A549 (cell line): ENCODE data around the gene ABHD11. TPM values are rescaled to one million over a fixed set of nuclear protein-coding genes. Genes with fewer than 3 reads are reported as not detected.

Source experiments
- ATAC-seq, 2 experiments: fragments of 200-7000 bp in 1 of 2; fragments of >200 bp in 1 of 2; cut with Nextera tagmentation in 1 of 2; cut with Tn5 transposase in 1 of 2; 3 replicates each; pipeline versions ENCODE4 v1.8.0 to v1.9.1; 2018 to 2020; ENCODE audit warnings: mild to moderate bottlenecking in 1 of 2, moderate library complexity in 1 of 2
- CTCF ChIA-PET: fragments of 300-600 bp; sonication (Branson Sonifier 250); formaldehyde crosslinking; extraction: SDS; loops from one replicate; lab custom pipeline; 2021; ENCODE audit warnings: antibody characterized with exemption, inconsistent platforms; lab: Yijun Ruan, JAX
- POLR2A ChIA-PET: fragments of 350-600 bp; formaldehyde crosslinking; extraction: SDS; loops from one replicate; lab custom pipeline; 2021; ENCODE audit warnings: antibody characterized with exemption, inconsistent platforms; lab: Yijun Ruan, JAX
- DNase-seq, 2 experiments: peaks; one replicate each; pipeline versions ENCODE4 v3.0.0 to v3.0.0-alpha.2; 2011 to 2016; ENCODE audit warnings: low read depth in 1 of 2, low spot score in 1 of 2
- FAIRE-seq: peaks from 2 replicates; lab custom pipeline; 2011; peaks lifted over from hg19 to GRCh38; lab: Jason Lieb, UNC
- H3K27ac ChIP-seq, 2 experiments: fragments of >200 bp; sonication (Bioruptor Twin); formaldehyde crosslinking; 3 replicates each; pipeline ENCODE4 v1.5.1; 2016 to 2017
- H3K4me1 ChIP-seq: fragments of >200 bp; sonication (Bioruptor Twin); formaldehyde crosslinking; 3 replicates; pipeline ENCODE4 v1.6.1; 2016
- H3K4me2 ChIP-seq: fragments of >200 bp; sonication (Bioruptor Twin); formaldehyde crosslinking; 3 replicates; pipeline ENCODE4 v1.6.1; 2016
- H3K4me3 ChIP-seq: fragments of >200 bp; sonication (Bioruptor Twin); formaldehyde crosslinking; 3 replicates; pipeline ENCODE4 v1.5.1; 2016
- H3K9me3 ChIP-seq: fragments of >200 bp; sonication (Bioruptor Twin); formaldehyde crosslinking; 3 replicates; pipeline ENCODE4 v1.6.1; 2016
- EHMT2 ChIP-seq: fragments of 200-600 bp; sonication (generic); IDR thresholded peaks from 2 replicates; pipeline ENCODE4 v1.6.1; 2016; ENCODE audit warnings: antibody characterized with exemption, low read depth, mild to moderate bottlenecking, moderate library complexity
- WGBS: methylation state at CpG from one replicate; pipeline ENCODE4 v1.1.6; 2017; ENCODE audit errors: missing lambda C conversion rate; 5-methylcytosine and 5-hydroxymethylcytosine counted together
- polyA plus RNA-seq, 4 experiments: library from polyadenylated mRNA; depleted of rRNA in 3 of 4; stranded (reverse); fragments of >200 nt; fragmentation: RNase III in 1 of 4; extraction: RNeasy Plus Mini Kit Qiagen cat#74134 plus additional on column Dnase treatment in 1 of 4; gene quantifications; 2 replicates in 3 of 4; 3 replicates in 1 of 4; pipeline ENCODE4 v1.2.3, GENCODE V29; 2011 to 2017
- small RNA-seq, 6 experiments: library from RNA; depleted of rRNA; stranded (forward); fragments of <200 nt; gene quantifications; one replicate each; pipeline ENCODE3, GENCODE V24; 2012

Gene ABHD11
- polyA plus RNA-seq, 2 of the 4 experiments (the other 2 are of a cell fraction), result 8.1 to 15.1 TPM

- WGBS, result 92% methylated on average over 8 of the region's 8 CpGs
- ChIA-PET POLR2A (interaction anchor here (0.7 kb wide), 1 partner anchor 11 kb away, joined by 4 read pairs; no protein-coding TSS in a partner anchor), CTCF (interaction anchor here (1.0 to 4.8 kb wide), 5 partner anchors 10 to 81 kb away, joined by 3 to 19 read pairs (median 3); partner anchors contain the start of gene VPS37D)
- H3K27ac ChIP-seq, result no peak overlapping the region
- peaks cover 12% of the 10 kb centered on the region; the same call in 1 of the 3 replicates for H3K4me1 ChIP-seq
- FAIRE-seq (no peak), DNase-seq (no peak), ATAC-seq (no peak)
- no peak overlapping the region for H3K4me2 ChIP-seq
- no peaks in the 10 kb centered on the region for H3K9me3 ChIP-seq
- TF ChIP-seq EHMT2, result no peak
- no peak overlapping the region for H3K4me3 ChIP-seq
These were observed 50.3 kb downstream of the ABHD11 start for GRCh38 chr7:73688288-73688687.

Small RNA genes within 50 kb of the gene (small RNA-seq; reads per million reads assigned to genes)
- gene MIR4284 (0 to 0.16 (median 0) reads per million in 6 experiments), gene RN7SL265P (0 reads per million in 6 experiments)

Other genes starting within 250 kb of the ABHD11 start
- gene BAZ1B, start 216.5 kb downstream of the ABHD11 start, polyA plus RNA-seq (2011; rRNA removed), result 54.8 and 59.0 TPM in 2 replicates
- gene BAZ1B, start 216.5 kb downstream of the ABHD11 start, polyA plus RNA-seq (2017; fragmentation: RNase III; extraction: RNeasy Plus Mini Kit Qiagen cat#74134 plus additional on column Dnase treatment), result 63.0 to 67.5 TPM (median 66.8 TPM) in 3 replicates
- 58.8 and 62.5 TPM in 2 replicates for gene BCL7B, start 181.1 kb downstream of the ABHD11 start, polyA plus RNA-seq (2011; rRNA removed)
- gene BCL7B, start 181.1 kb downstream of the ABHD11 start, polyA plus RNA-seq (2017; fragmentation: RNase III; extraction: RNeasy Plus Mini Kit Qiagen cat#74134 plus additional on column Dnase treatment), result 48.8 to 52.3 TPM (median 51.7 TPM) in 3 replicates
- gene TBL2, start 160.2 kb downstream of the ABHD11 start, polyA plus RNA-seq (2011; rRNA removed), result 34.4 and 38.3 TPM in 2 replicates
- 41.8 to 46.4 TPM (median 45.9 TPM) in 3 replicates for gene TBL2, start 160.2 kb downstream of the ABHD11 start, polyA plus RNA-seq (2017; fragmentation: RNase III; extraction: RNeasy Plus Mini Kit Qiagen cat#74134 plus additional on column Dnase treatment)
- gene MLXIPL, start 114.3 kb downstream of the ABHD11 start, polyA plus RNA-seq (2011; rRNA removed), result 1.4 and 2.2 TPM in 2 replicates
- gene MLXIPL, start 114.3 kb downstream of the ABHD11 start, polyA plus RNA-seq (2017; fragmentation: RNase III; extraction: RNeasy Plus Mini Kit Qiagen cat#74134 plus additional on column Dnase treatment), result 1.8 to 3.8 TPM (median 3.3 TPM) in 3 replicates
- gene VPS37D, start 71.0 kb downstream of the ABHD11 start, polyA plus RNA-seq (2011; rRNA removed), result 3.3 and 3.8 TPM in 2 replicates
- gene VPS37D, start 71.0 kb downstream of the ABHD11 start, polyA plus RNA-seq (2017; fragmentation: RNase III; extraction: RNeasy Plus Mini Kit Qiagen cat#74134 plus additional on column Dnase treatment), result 2.2 to 2.9 TPM (median 2.6 TPM) in 3 replicates
- gene DNAJC30, start 55.3 kb downstream of the ABHD11 start, polyA plus RNA-seq (2011; rRNA removed), result 5.2 and 5.7 TPM in 2 replicates
- gene DNAJC30, start 55.3 kb downstream of the ABHD11 start, polyA plus RNA-seq (2017; fragmentation: RNase III; extraction: RNeasy Plus Mini Kit Qiagen cat#74134 plus additional on column Dnase treatment), result 8.9 to 10.1 TPM (median 9.3 TPM) in 3 replicates
- gene BUD23, start 55.2 kb downstream of the ABHD11 start, polyA plus RNA-seq (2011; rRNA removed), result 131 and 161 TPM in 2 replicates
- 130 to 145 TPM (median 134 TPM) in 3 replicates for gene BUD23, start 55.2 kb downstream of the ABHD11 start, polyA plus RNA-seq (2017; fragmentation: RNase III; extraction: RNeasy Plus Mini Kit Qiagen cat#74134 plus additional on column Dnase treatment)
- gene STX1A, start 19.1 kb downstream of the ABHD11 start, polyA plus RNA-seq (2011; rRNA removed), result 72.9 and 81.7 TPM in 2 replicates
- 48.3 to 59.0 TPM (median 49.2 TPM) in 3 replicates for gene STX1A, start 19.1 kb downstream of the ABHD11 start, polyA plus RNA-seq (2017; fragmentation: RNase III; extraction: RNeasy Plus Mini Kit Qiagen cat#74134 plus additional on column Dnase treatment)
- 1.2 and 1.7 TPM in 2 replicates for gene CLDN3, start 31.5 kb upstream of the ABHD11 start, polyA plus RNA-seq (2011; rRNA removed)
- 2.0 to 2.6 TPM (median 2.0 TPM) in 3 replicates for gene CLDN3, start 31.5 kb upstream of the ABHD11 start, polyA plus RNA-seq (2017; fragmentation: RNase III; extraction: RNeasy Plus Mini Kit Qiagen cat#74134 plus additional on column Dnase treatment)
- gene CLDN4, start 92.2 kb upstream of the ABHD11 start, polyA plus RNA-seq (2011; rRNA removed), result 2.3 and 2.4 TPM in 2 replicates
- gene CLDN4, start 92.2 kb upstream of the ABHD11 start, polyA plus RNA-seq (2017; fragmentation: RNase III; extraction: RNeasy Plus Mini Kit Qiagen cat#74134 plus additional on column Dnase treatment), result 1.3 to 1.5 TPM (median 1.5 TPM) in 3 replicates
- 4.1 and 5.5 TPM in 2 replicates for gene METTL27, start 103.7 kb upstream of the ABHD11 start, polyA plus RNA-seq (2011; rRNA removed)
- gene METTL27, start 103.7 kb upstream of the ABHD11 start, polyA plus RNA-seq (2017; fragmentation: RNase III; extraction: RNeasy Plus Mini Kit Qiagen cat#74134 plus additional on column Dnase treatment), result 4.9 to 5.8 TPM (median 5.3 TPM) in 3 replicates
- gene TMEM270, start 122.4 kb upstream of the ABHD11 start, polyA plus RNA-seq (2011; rRNA removed), result 0.16 TPM in 1 of 2 replicates, not detected in the other
- gene TMEM270, start 122.4 kb upstream of the ABHD11 start, polyA plus RNA-seq (2017; fragmentation: RNase III; extraction: RNeasy Plus Mini Kit Qiagen cat#74134 plus additional on column Dnase treatment), result not detected in 3 replicates